ENCODE measurements around the gene ARSG.

The ARSG gene

DNA sequence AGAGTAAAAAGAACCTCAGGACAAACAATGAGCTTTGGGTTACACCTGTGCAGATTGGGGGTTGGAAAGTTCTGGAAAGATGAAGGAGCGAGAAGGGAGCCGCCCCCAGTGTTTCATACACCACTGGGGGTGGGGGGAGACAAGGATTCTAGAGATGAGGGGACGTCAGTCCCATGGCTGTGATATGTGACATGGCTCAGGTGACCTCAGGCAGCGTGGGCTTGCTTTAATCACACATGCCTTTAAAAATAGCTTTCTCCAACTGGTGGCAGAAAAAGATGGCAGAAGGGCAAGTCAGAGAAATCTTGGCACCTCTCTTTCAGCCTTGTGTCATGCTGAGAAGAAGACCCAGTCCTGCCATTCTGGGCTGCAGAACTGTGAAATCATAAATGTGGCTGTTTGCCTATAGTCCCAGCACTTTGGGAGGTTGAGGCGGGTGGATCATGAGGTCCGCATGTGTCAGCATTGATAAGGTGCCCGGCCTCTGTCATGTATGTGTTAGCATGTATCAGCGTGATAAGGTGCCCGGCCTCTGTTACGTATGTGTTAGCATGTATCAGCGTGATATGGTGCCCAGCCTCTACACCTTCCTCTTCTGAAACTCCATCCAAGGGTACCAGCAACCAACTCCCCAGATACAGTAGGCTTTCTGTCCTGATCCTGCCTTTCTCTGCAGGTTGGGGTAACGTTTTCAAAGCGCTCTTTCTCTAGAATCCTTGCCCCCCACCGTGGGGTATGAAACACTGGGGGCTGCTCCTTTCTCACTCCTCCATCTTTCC, 141.0 kb downstream of the ARSG start:
- DNase-seq, result no peak

DNA sequence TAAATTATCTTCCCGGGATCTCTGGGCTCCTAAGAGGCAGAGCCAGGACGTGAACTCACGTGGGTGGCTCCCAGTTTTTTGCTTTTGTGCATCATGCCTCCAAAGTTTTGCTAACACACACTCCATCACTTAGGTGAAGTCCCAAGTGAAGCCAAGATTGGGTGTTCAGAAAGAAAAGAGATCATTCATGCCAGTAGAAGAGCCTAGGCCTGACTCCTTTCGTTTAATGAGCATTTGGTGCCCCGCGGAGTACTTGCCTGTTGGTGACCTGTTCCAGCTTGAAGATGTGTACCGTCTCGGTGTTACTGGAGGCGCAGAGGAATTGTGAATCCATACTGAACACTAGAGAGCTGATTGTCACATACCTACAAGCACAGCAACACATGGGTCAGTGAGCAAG, 141.9 kb downstream of the ARSG start:
- no peak for DNase-seq

DNA sequence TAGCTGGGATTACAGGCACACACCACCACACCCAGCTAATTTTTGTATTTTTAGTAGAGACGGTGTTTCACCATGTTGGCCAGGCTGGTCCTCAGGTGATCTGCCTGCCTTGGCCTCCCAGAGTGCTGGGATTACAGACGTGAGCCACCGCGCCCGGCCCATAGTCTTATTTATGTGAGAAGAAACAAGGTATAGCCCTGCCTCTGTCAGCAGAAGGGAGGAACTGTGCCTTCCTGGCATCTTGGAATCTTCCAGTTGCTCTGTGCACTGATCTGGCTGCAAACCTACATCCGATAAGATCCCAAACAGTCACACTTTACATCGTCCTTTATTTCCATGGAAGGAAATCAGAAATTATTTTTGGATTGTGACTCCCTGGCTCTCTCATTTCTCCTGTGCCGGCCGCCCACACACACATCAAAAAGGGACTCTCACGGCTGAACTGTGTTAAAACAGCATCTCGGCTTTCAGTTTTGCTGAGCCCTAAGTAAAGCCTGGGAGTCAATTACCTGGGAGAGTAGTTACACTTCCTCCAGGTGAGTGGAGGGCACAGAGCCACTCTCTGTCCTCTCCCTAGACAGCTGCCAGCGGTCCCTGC, 142.7 kb downstream of the ARSG start:
- no peak for DNase-seq

DNA sequence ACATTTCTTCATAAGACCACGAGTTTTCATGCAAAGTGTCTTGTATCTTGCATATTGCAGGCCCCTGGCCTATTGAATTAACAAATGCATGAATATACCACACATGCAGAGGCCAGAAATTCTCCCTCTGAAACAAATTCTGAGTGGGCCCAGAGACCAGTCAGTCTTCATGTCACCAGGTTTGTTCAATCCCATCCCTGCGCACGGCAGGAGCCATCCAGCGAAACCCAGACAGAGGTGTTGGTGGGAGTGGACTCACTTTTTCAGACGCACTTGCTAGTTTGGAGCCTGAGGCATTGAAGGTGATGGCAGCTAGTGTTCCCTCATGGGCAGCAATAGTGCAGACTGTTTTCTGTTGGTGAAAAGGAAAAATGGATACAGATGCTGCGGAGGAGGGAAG, 144.1 kb downstream of the ARSG start:
- DNase-seq, result no peak

DNA sequence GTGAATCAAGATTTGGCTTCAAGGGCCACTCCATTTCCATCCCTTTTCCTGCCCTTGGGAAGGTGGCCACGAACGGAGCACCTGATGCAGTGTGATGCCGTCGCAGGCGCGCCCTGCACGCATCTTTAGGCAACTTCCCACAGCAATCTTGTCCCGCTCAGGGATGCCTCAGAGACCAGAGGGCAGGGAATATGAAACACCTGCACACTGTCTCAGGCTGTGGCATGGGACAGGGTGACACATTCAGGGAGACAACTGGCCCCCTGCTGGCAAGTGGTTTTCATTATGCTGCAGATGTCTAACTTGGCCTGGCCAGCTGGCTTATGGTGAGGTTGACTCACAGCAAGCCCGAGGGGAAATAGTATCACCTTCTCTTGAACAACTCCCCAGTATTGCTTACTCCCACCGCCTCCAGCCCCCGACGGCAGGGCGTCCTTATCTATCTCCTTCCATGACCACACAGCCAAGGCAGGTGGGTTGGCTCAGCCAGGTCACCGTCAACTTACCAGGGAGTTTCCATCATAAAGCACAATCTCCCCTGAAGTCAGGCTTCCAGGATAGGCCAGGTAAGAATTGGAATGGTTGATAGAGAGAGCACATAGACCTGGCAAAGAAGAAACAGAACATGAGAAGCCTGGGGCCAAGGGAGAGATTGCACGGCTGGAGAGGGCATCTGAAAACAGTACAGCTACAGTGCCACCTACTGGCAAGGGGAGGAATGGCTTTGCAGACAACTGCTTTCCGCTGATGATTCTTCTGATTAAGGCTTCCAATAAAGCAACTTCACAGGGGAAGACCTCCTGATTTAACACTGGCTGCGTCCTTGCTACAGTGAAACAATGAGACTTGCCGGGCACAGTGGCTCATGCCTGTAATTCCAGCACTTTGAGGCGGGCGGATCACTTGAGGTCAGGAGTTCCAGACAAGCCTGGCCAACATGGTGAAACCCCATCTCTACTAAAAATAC, 144.9 kb downstream of the ARSG start:
- peak; percentile 40 for DNase-seq

DNA sequence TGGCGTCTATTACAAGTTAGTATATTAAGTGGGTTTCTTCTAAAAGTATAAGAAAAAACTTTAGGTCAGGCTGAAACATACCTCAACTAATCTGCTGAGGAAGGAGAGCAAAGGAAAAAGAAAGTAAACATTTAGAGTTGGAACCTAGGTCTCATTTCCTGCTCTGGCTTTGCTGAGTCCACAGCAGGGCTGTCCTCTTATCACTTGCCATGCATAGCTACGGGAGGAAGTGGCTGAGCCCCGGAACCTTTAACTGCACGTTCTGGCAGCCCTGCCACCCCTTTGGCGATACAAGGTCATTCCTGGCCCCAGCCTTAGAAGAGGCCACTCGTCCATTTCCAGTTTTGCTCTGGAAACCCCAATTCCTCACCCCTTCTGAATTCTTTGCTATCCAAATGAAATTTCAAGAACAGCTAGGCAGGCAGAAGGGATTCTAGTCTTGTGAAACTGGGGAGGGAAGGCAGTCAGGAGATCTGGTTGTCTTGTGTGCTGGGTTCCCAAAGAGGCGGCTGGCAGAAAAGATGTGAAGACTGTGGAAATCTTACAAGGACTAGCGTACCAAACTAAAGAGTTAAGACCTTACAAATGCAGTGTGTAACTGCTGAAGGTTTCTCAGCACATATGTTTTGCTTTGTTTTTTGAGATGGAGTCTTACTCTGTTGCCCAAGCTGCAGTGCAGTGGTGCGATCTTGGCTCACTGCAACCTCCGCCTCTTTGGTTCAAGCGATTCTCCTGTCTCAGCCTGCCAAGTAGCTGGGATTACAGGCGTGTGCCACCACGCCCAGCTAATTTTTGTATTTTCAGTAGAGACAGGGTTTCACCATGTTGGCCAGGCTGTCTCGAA, 146.9 kb downstream of the ARSG start:
- DNase-seq, result no peak

DNA sequence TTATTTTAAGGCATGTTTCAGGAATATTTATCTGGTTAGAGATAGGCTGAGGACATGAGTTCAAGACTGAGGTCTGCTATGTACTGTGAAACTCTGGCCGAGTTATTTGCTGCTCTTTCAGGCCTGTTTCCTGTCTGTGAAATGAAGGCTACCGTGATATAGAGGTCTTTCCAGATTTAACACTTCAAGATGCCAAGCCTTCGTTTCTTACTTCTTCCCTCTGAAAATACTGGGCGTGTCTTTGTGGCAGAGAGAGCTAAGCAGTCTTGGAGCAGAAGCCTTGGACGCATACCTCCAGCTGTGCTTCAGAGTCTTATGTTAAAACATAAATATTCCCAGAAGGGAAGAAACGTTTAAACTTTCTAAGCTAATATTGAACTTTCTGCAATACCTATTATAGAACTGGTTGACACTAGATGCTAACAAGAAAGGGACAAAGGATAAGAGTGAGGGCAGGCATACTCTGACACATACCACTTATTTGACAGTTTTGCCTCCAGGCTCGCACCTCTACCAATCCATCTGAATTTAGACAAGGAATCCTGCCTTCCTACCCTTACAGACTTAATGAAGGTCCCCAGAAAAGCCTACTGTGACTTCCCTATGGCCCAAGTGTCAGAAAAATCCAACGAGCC, 148.5 kb downstream of the ARSG start:
- DNase-seq, result no peak

DNA sequence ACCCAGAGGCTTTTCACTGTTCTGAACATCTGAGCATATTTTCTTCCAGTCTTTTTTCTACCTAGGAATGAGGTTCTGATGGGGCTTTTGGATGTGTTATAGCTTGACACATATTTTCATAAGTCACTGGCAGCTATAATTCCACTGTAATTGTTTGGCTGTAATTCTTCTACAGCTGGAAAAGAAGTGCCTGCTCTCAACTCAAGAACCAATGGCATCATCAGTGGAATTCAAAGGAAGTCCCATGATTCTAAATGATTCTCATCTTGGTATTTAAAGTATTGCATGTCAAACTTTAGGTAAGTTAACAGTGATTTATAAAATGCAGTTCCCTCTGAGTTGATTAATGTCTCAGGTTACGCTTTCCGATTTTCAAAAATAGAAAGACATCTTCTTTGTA, 149.2 kb downstream of the ARSG start:
- DNase-seq, result no peak

DNA sequence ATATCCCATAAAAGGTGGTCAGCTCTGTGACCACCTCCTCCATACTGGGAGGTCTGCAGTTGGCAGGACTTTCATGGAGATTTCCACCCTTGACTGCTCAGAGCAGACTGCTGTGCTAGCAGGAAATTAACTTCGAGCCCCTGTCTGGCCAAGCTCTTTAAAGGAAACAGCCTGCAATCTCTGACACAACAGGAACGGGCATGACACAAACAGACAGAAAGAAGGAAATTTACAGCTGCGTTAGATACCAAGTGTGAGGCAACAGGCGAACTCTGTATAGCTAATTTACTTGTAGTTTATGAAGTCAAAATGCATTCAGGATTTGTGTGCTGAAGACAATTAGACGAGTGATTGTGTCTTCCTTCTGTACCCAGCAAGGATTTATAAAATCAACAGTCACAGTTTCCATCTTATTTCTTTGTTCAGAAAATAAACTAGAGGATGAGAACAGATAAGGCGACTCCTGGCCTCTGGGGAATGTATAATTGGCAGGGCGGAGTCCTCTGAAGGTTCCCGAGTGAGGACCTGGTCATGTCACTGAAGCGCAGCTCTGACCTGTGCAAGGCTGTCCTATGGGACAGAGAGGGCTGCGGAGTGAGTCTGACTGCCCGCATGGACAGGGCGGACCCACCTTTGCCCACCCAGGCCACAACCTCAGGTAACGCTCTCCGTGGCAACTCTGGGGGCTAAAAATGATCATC, 149.9 kb downstream of the ARSG start:
- DNase-seq, result no peak

DNA sequence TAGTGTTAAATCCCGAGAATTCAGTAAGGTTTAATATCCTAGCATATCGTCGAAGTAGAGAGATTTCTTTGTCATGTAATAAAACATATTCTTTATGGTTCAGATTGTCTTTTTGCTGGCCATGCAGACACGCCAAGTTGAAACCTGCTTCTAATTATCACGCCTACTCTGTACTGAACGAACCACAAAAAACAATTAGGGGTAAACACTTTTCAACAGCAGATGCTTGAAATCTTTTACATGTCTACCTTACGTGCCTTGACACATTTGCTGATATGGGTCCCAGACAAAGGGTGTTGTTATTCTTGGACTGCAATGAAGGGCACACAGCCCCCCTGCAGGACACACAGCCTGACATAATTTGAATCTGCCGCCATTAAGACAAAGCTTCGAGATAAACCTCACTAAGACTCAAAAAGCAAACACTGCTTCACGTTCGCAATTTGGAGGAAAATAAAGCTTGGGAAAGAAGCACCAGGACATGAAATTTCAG, 152.7 kb downstream of the ARSG start:
- DNase-seq, result no peak

DNA sequence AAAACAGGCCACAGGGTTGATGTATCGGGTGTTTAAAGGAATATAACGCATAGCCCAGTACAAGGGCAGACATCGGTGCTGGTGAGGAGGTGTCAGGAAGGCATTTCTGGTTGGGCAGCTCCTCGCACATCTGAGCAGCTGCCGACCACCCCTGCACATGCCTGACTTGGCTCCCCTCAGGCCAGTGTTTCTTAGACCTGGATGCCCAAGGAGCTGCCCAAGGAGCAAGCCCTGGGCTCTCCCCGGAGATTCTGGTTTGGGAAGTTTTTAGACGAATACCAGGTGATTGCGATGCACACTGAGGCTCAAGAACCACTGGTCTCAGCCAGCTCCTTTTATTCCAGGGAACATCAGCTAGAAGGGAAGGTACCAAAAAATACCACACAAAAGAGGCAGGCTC, 154.4 kb downstream of the ARSG start:
- no peak for DNase-seq

DNA sequence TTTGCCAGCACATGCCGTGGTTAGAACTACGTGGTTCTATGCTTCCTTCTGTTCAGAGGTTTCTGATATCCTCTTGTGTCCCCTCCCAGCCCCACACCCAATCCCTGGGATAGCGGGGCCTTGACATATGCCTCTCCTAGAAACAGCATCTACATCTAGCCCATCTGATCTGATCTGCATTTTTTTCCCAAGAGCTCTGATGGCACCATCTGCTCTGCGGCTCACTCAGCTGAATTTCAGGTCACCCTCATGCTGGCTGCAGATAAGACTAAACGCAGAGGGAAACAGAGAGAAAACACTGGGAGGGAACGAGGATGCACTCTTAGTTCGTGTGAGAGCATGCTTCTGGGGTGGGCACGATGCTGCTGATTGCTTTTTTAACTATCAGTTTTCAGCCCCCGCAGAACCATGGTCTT, 155.3 kb downstream of the ARSG start:
- DNase-seq, result no peak

DNA sequence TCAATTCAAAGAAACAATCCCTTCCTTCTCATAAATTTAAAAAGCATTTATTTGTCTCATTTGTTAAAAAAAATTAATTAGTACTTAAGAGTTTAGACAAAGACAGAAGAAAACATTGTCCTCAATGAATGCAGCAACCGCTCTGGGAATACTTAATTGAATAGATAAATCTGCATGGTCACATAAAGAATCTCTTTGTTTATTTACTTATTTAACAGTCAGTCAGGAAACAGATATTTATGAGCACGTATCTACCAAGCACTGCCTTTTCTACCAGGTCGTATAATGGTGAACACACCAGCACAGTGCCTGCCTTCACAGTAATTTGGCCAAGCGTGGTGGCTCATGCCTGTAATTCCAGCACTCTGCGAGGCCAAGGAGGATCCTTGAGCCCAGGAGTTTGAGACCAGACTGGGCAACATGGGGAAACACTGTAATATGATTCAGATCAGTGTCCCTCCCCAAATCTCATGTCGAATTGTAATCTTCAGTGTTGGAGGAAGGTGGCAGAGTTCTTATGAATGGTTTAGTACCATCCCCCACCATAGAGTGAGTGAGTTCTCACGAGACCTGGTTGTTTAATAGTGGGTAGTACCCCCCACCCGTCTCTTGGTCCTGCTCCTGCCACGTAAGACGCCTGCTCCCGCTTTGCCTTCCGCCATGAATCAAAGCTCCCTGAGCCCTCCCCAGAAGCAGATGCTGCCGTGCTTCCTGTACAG, 157.9 kb downstream of the ARSG start:
- no peak for DNase-seq

DNA sequence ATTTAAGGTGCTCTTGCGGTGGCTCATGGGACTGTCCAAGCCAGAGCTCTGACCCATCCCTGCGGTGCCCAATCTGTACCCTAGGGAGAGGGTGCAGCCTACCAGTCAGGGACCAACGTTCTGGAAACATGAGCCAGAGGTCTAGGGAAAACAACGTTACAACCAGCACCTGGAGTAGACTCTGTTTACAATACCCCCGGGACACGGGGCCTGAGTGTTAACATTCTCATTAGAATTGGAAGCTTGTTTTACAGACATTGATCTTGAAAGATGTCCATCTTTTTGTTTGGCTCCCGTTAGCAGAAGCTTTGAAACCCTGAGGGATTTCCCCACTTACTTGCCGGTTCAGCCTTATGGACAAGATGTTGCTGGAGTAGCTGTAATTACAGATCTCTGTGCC, 159.1 kb downstream of the ARSG start:
- no peak for DNase-seq

DNA sequence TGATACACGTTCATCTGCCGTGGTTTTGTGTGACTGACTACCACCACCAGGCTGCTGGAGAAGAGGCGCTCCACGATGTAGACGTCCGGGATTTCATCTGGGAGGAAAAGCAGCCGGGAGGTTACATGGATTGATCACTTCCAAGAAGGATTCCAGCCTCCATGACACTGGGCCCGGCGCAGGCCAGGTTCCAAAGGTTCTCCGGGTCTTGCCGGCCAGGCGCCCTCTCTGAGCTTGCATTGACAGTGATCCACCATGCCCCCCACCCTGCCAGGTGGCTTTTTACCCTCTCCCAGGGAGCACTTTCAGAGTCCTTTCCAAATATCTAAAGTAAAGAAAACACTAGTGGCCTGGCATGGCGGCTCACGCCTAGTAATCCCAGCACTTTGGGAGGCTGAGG, 159.5 kb downstream of the ARSG start:
- no peak for DNase-seq

DNA sequence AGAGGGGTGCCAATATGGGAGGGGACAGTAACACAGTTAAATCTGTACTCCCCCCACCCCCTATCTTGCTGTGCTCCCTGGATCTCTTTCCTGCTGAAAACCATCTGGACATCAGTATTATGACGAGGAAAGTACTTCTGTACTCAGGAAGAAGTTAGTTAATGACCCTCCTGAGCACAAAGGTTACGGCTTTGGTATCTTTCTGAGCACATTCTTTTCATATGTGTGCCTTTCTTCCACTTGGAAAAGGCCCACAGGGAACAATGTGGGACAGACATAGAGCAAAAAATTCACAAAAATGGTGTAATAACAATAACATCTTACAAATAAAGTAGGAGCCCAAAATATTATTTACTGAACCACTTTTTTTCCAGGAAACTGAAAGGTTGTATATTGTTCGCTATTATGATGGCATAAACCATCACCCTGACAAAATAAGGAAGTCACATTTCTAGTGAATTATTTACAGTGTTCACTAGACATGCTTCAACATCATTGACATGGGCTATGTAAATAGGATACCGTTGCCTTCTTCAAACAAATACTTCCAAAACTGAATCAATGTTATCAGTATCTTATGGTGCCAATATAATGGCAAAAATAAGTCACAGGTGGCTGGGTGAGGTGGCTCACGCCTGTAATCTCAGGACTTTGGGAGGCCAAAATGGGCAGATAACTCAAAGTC, 160.5 kb downstream of the ARSG start:
- no peak for DNase-seq

DNA sequence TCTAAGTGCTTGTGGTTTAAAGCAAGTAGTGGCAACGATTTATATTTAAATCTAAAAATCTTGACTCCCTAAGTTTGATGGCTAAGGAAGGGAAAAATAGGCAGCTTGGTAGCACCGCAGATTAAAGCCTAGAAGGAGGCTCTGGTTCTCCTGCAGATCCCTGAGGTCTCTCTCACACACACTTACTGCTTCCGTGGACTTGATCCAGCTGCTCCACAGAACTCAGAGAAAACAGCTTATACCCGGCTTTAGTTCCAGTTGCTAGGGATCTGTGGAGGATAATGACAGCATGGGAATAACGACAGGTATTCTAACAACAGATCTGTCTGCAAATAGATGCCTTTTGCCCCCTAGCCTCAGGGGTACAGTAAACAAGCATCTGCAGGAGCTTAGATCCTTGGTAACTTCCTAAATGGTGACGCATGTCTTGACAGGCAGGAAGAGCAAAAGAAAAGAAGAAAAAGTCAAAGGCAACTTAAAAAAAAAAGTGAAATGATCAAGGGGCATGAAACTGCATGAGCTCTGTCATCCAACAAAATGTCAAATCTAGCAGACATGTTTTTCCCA, 161.5 kb downstream of the ARSG start:
- DNase-seq, result no peak

DNA sequence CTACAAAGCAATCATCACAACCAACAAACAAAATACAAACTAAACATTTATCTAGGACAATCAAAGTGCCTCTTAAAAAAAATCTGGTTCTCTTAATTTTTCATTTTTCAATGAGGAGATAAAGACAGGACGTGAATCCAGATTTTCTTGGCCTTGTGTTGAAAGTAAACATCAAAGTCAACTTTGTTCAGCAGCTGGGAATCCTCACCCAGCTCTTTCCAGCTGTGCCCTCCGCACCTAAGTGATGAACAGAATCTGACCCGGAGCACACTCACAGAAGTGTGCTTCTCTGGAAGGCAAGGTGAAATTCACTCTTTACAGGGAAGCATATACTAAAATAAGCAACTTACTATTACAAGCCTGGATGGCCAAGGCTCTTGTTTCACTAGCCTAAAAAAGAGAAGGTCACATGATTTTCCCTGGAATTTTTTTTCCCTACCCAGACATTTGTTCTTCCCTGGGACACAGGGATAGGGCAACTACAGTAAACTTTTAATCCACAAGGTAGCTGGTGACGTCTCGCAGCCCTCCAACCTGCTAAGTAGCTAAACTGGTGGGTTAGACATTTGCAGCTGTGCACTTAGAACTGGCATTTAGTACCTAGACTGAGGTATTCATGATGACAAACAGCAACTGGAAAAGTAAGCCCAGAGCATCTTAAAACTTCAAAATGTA, 162.8 kb downstream of the ARSG start:
- no peak for DNase-seq

DNA sequence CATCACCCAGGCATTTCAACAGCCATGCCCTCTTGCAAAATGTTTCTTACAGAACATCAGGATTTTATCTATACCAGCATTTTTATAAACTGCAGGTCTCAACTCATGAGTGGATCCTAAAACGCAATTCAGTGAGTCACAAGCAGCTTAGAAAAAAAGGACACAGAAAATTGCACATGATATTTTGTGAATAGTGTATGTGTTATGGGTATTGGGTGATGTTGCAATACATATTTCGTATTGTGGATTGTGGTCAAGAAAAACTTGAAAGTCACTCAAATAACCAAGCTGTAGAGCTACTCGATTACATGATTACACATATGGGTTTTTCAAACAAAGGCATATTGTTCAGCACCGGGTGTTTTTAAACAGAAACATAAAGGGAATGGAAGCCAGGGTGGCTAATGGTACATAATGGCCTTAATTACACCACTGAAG, 164.6 kb downstream of the ARSG start:
- peak; percentile 14 for DNase-seq
